Tongue (tissue), 2 donors: Measurements from ENCODE around the gene BLVRA. TPM values are rescaled to one million over a fixed set of nuclear protein-coding genes. Genes with fewer than 3 reads are reported as not detected.
"Not testable (repeated sequence)": the region's sequence is repeated elsewhere in the genome, so short reads cannot be mapped to it uniquely, and the experiment has no call there.

ENCODE experiments used
- DNase-seq: peaks from one replicate; pipeline ENCODE4 v3.0.0-alpha.2; 2015
- total RNA-seq: library from RNA; depleted of rRNA; stranded (reverse); fragments of >200 nt; gene quantifications from one replicate; pipeline ENCODE4 v1.2.3, GENCODE V29; 2014

The BLVRA gene
- total RNA-seq, 1 donor from 2014 or later = 25.0 TPM

DNA sequence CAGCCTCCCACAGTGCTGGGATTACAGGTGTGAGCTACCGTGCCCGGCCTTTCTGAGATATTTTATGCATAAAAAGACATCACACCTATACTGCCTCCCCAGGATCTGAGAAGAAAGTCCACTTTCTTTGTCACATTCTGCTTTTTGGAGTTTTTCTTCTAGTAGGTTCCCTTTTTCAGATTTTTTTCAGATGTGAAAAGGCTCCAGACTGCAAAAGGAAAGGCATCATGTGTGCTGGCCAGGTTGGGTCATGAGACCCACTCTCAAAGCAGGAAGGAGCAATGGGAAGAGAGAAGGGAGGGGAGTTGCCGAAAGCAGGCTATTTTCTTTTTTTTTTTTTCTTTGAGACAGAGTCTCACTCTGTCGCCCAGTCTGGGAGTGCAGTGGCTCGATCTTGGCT is 10.8 kb downstream of the BLVRA start:
- no peak for DNase-seq

DNA sequence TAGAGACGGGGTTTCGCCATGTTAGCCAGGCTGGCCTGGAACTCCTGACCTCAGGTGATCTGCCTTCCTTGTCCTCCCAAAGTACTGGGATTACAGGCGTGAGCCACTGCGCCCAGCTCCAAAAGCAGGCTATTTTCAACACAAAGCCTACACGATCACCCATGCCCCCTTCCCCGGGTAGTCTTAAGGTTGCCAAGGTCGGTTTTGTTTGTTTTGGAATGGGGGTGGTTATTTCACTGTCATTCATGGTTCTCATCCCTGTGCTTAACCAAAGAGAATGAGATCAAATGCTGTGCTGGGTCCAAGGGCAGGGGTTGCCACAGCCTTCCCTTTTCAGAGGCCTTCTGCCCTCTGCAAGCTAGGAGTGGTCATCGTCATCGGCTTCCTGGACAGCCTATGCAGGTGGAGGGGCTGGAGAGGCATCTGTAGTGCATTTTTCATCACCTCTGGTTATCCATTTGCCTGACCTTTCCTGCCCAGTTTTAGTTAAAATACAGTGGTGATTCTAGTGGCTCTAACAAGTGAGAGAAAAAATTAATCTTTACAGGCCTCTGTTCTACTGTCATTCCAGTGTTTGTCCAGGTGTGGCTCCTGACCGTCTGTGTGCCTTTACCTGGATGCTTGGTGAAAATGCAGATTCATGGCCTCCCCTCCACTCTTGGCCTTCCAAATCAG is 11.4 kb downstream of the BLVRA start:
- DNase-seq = no peak

DNA sequence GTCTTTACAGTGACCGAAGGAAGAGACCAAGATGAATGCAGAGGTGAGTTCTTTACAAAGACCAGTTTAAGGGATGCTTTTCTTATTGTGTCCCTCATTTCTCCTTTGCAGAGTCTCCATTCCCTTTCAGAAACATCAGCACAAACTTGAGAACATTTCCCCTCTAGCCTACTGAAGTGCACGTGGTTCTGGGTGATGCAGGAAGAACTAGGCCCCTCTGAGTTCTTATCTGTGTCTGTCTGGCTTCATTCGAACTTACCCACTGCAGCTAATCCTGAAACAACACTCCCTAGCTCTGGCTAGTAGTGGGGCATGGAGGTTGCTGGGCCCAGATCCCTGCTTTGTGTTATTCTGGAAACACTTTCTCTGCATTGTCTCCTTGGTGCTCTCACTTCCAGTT is 12.6 kb downstream of the BLVRA start:
- no peak for DNase-seq

DNA sequence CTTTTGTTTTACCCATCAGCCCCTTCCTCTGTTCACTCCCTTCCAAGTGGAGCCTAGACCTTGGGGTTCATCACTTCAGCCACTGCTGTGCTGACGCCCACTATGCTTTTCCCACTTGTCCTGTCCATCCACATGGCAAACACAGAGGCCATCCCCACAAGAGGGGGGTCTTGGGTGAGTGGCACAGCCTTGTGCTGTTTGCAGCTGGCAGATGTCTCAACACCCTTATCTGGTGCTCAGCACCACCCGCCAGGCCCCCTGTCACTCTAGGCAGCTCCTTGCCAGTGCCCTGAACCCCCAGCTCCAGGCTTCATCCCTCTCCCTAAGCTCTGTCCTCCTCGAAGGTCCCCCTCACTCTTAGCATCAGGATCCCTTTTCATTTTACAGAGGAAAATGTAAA is 13.1 kb downstream of the BLVRA start:
- DNase-seq = no peak

DNA sequence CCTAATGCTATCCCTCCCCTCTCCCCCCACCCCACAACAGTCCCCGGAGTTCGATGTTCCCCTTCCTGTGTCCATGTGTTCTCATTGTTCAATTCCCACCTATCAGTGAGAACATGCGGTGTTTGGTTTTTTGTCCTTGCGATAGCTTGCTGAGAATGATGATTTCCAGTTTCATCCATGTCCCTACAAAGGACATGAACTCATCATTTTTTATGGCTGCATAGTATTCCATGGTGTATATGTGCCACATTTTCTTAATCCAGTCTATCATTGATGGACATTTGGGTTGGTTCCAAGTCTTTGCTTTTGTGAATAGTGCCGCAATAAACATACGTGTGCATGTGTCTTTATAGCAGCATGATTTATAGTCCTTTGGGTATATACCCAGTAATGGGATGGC is 14.8 kb downstream of the BLVRA start:
- DNase-seq = not testable (repeated sequence)

DNA sequence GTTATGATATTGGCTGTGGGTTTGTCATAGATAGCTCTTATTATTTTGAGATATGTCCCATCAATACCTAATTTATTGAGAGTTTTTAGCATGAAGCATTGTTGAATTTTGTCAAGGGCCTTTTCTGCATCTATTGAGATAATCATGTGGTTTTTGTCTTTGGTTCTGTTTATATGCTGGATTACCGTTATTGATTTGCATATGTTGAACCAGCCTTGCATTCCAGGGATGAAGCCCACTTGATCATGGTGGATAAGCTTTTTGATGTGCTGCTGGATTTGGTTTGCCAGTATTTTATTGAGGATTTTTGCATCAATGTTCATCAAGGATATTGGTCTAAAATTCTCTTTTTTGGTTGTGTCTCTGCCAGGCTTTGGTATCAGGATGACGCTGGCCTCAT is 16.8 kb downstream of the BLVRA start:
- DNase-seq = not testable (repeated sequence)

DNA sequence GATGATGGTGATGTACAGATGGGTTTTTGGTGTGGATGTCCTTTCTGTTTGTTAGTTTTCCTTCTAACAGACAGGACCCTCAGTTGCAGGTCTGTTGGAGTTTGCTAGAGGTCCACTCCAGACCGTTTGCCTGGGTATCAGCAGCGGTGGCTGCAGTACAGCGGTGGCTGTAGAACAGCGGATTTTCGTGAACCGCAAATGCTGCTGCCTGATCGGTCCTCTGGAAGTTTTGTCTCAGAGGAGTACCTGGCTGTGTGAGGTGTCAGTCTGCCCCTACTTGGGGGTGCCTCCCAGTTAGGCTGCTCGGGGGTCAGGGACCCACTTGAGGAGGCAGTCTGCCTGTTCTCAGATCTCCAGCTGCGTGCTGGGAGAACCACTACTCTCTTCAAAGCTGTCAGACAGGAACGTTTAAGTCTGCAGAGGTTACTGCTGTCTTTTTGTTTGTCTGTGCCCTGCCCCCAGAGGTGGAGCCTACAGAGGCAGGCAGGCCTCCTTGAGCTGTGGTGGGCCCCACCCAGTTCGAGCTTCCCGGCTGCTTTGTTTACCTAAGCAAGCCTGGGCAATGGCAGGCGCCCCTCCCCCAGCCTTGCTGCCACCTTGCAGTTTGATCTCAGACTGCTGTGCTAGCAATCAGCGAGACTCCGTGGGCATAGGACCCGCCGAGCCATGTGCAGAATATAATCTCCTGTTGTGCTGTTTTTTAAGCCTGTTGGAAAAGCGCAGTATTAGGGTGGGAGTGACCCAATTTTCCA is 20.0 kb downstream of the BLVRA start:
- not testable (repeated sequence) for DNase-seq

DNA sequence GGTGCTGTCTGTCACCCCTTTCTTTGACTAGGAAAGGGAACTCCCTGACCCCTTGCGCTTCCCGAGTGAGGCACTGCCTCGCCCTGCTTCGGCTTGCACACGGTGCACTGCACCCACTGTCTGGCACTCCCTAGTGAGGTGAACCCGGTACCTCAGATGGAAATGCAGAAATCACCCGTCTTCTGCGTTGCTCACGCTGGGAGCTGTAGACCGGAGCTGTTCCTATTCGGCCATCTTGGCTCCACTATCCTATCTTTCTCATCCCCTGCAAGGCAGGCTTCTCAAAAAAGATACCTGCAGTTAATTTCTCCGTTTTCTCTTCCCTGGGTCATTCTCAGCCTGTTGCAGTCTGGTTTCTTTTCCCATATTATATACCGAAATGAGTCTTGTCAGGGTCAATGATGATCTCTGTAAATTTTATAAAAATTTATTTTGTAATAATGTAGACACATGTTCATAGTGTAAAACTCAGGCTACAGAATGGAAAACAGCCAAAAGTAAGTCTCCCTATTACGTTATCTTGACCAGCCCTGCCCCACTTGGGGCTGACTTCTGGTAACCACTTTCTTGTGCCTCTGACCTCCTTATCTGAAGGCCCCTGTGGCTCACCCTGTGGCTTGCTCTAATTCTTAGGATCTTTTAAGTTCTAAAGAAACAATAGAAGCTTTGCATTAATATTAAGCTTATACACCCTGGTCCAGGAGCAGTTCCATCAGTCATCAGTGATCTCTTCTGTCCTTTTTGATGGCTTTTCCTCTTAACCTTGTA is 20.7 kb downstream of the BLVRA start:
- DNase-seq = no peak

DNA sequence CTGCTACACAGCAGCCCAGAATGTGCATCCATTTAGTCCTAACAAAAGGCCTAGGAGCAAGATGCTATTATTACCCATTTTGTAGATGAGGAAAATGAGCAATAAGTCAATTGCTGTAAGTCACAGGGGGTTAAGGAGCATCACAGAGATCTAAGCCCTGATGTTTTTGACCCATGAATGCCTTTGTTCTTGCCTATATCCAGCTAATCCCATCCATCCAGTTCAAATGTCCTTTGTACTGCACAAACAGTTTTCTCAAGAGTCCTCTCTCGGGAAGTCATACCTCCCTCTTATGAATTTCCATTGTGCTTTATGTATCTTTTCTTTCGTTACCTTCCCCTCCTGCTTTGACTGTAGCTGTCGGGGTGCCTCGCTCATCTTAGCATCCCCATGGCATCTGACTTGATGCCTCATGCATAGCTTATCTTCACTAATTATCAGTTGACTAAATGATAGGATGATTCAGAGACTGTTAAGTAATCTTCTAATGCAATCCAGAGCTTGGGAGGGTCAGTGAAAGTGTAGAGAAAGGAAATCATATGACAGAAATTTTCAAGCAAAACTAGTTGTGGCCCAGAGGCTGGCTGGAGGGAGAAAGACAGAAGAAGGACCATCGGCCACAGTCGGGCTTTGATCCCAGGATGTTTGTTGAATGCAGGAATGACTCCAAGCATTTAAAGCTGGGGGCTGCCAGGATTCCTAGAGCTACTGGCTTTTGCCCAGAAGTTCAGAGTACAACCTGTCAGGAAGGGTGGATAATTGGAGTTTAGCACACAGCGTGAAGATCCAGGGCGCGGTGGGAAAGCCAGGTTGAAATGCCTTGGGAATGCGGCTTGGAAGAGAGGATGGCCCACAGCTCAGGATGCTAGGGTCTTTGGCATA is 23.5 kb downstream of the BLVRA start:
- peak; percentile 41 for DNase-seq

DNA sequence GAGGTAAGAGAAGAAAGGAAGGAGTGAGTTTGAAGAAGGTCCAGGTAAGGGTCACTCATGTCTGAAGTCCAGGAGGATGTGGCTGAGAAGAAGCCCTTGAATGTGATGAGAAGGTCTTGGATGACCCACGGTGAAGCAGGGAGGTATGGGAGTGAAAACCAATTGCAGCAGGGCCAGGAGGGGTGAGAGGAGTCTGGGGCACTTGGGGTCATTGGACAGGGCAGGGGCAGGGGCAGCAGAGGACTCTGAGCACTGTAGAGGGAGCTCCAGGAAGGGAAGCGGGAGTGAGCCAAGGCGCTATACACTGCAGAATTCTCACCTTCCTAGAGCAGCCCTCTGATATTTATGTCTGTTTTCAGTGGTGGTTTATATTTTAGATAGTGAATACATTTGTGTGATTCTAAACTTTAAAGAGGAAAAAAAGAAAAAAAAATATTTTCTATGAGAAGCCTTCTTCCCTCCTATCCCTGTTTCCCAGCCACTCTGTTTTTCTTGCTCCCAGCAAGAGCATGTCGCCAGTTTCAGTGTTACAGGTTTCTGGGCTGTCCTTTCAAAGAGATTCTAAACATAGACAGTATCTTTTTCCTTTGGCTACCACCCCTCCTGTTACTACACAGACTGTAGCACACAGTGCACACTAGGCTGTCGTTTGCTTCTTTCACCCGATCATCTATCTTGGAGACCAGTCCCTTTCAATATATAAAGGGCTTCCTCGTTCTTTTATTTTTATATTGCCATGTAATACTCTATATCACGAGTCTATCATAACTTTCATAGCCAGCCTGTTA is 24.5 kb downstream of the BLVRA start:
- no peak for DNase-seq

DNA sequence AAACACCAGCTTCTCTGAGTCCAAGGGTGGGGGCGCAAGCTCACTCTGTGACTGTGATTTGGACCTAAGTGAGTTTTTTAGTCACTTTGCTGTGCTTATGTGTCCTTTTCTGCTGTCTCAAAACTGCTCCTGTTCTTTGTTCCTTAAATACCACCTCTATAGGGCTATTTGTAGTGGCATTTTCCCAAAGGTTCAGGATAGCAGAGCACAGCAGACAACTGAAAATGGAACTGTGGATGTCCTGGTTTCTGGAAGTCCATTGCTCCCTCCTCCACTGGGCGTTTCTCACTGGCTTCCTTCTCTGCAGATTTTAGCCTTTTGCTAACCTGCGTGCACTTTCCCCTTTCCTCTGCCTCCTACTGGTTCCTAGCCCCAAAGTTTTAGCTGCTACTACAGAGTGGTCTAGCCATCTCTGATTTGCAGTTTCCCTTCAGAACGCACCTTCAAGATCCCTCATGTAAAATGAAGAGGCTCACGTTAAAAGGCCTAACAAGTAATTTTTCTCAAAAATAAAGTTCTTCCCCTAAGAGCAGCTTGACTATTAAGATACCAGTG is 25.6 kb downstream of the BLVRA start:
- no peak for DNase-seq

DNA sequence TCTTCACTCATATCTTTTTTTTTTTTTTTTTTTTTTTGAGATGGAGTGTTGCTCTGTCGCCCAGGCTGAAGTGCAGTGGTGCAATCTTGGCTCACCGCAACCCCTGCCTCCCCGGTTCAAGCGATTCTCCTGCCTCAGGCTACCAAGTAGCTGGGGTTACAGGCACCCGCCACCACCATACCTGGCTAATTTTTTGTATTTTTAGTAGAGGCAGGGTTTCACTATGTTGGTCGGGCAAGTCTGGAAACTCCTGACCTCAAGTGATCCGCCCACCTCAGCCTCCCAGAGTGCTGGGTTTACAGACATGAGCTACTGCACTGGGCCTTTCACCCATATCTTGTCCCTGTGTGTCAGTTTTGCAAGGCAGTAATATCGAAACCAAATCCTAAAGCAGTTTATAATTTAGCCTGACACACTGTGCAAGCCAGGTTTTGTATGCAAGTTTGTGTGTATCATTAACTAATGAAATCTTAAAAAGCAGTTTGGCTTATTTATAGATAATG is 26.2 kb downstream of the BLVRA start:
- DNase-seq = not testable (repeated sequence)

DNA sequence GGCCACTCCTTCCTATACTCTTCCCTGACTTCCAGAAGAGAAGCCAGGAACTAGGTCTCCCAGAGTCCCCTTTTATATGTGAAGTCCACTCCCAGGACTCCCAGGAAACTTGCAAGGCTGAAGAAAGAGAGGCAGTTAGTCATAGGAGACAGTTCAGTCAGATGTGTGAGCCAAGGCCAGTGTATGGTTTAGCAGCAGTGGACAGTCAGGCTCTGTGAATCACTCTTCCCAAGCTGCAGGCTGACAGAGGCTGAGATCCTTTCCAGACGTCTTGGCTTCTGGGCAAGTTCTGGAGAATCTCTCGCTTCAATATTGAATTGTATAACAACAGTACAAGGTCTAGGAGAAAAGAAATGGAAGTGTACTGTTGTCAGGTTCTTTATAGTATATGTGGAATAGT is 26.9 kb downstream of the BLVRA start:
- DNase-seq = peak; percentile 87

DNA sequence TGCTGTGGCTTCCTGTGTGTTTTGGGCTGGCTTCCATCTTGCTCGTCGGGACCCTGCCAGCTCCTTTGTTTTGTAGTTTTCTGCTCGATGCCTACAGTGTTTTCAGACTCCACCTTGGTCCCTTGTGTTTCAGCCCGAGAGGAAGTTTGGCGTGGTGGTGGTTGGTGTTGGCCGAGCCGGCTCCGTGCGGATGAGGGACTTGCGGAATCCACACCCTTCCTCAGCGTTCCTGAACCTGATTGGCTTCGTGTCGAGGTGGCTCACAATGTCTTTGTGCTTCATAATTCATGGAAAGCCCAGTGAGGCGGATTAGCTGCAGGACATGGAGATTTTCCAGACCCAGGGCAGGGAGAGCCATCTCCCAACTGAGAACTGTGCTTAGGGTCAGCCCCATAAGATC is 29.3 kb downstream of the BLVRA start:
- no peak for DNase-seq

DNA sequence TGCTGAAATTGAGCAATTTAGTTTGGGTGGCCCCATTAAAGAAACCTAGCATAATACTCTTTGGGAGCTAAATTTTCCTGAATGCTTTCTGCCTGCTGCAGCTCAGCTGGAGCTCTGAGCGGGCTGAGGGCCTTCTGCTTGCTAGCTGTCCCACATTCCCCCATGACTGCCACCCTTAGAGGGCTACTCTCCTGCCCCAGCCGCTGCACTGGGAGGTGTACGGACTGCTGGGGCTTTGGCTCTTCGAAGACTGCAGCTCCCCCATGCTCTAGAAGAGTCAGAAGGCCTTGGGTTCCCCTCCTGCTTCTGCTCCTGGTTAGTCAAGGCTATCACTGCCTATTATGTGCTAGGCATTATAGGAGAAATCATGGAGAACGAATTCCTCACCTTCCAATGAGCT is 31.5 kb downstream of the BLVRA start:
- DNase-seq = no peak

DNA sequence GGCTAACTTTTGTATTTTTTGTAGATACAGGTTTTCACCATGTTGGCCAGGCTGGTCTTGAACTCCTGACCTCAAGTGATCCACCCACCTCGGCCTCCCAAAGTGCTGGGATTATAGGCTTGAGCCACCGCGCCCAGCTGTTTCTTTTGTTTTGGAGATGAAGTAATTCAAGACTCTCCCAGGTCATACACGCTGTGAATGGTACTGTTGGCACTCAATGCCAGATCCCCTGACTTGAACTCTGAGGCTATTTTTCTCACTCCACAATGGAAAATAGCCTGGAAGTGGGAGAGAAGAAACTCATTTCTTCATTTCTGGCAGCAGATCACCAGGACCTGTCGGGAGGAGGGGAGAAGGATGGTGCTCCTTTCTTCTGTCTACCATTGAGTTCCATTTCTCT is 32.4 kb downstream of the BLVRA start:
- DNase-seq = no peak

DNA sequence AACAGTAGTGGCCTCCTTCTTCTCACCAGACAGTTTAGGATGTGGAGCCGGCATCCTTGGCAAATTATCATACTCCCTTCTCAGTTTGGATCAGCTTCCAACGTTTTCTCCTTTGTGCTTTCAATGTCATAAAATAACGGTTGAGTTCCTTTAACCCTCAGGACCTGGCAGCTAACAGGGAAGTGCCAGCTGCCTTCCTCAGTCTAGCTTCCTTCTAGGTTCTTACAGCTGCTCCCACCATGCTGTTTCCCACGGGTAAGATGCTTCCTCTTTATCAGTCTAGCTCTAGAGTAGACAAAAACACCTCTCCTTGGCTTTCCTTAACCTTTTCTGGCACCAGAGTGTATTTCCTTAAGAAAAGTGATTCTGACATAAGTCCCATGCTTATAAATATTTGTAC is 33.2 kb downstream of the BLVRA start:
- DNase-seq = no peak

DNA sequence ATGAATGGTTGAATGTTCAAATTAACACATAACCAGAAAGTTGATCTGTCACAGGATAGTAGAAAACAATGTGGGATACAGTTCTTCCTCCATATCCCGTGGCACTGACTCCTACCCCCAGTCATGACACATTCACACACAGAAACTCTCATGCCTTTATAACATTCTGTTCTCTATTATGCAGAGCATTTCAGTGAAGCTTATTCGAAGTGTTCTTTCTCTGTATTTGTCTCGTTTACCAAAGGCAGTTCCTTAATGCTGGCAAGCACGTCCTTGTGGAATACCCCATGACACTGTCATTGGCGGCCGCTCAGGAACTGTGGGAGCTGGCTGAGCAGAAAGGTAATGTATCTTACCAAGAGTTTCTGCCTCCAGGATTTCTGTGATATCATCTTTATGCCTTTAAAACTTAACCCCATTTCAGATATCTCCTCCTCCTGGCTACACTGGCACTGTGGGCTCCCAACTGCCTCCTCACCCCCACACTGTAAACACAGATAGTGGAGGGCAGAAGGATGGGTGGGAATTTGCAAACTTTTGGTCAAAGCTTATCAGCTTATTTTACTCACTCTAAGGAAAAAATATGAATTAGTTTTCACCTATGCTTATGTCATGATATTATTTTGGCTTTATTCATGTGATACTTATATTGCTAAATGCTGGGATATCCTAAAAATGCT is 34.1 kb downstream of the BLVRA start:
- DNase-seq = no peak

DNA sequence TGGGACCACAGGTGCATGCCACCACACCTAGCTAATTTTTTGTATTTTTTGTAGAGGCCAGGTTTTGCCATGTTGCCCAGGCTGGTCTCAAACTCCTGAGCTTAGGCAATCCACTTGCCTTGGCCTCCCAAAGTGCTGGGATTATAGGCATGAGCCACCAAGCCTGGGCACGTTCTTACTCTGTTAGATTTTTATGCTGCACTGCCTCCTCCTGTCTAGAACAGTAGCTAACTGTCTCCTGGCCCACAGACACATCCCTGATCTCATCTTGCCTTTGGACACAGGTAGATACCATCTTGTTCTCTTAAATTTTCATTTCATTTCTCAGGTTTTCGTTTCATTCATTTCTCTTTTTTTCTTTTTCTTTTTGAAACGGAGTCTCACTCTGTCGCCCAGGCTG is 41.1 kb downstream of the BLVRA start:
- DNase-seq = no peak

DNA sequence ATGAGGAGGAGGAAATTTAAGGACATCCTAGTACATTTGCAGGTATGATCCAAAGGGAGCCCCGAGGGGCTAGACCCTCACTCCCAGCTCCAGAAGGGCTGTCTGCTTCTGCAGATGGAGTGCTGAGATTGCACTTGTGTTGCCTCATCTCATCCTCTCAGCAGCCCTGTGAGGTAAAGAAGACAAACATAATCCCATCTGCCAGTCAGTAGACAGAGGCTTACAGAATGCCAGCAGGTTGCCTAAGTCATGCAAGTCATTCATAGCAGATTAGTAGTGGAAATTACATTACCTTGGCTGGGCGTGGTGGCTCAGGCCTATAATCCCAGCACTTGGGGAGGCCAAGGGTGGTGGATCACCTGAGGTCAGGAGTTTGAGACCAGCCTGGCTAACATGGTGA is 45.4 kb downstream of the BLVRA start:
- DNase-seq = no peak
